Measurements from ENCODE around the gene ZNF581.

Gene ZNF581

DNA sequence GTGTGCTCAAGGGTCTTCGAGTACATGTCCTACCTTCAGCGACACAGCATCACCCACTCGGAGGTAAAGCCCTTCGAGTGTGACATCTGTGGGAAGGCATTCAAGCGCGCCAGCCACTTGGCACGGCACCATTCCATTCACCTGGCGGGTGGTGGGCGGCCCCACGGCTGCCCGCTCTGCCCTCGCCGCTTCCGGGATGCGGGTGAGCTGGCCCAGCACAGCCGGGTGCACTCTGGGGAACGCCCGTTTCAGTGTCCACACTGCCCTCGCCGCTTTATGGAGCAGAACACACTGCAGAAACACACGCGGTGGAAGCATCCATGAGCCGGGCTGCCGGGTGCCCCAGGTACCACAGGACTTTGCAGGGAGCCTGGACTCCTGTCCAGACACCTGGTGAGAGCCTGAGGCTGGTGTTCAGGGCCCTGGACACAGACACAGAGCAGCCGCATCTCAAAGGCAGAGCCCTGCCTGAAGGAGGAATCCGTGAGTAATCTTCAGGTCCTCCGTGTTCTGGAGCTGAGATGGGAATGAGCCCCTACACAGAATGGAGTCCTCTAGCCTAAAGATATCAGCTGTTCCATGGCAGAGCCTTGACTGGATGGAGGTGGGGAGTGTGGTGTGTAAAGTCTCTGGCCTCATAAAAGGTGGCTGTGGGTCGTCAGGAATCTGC lies 1.5 kb downstream of the ZNF581 start:
- no peak overlapping the region for H3K4me3 ChIP-seq (replicated peaks; ENCODE audit: insufficient read depth, low read length)
- TF ChIP-seq, protein P1, sequence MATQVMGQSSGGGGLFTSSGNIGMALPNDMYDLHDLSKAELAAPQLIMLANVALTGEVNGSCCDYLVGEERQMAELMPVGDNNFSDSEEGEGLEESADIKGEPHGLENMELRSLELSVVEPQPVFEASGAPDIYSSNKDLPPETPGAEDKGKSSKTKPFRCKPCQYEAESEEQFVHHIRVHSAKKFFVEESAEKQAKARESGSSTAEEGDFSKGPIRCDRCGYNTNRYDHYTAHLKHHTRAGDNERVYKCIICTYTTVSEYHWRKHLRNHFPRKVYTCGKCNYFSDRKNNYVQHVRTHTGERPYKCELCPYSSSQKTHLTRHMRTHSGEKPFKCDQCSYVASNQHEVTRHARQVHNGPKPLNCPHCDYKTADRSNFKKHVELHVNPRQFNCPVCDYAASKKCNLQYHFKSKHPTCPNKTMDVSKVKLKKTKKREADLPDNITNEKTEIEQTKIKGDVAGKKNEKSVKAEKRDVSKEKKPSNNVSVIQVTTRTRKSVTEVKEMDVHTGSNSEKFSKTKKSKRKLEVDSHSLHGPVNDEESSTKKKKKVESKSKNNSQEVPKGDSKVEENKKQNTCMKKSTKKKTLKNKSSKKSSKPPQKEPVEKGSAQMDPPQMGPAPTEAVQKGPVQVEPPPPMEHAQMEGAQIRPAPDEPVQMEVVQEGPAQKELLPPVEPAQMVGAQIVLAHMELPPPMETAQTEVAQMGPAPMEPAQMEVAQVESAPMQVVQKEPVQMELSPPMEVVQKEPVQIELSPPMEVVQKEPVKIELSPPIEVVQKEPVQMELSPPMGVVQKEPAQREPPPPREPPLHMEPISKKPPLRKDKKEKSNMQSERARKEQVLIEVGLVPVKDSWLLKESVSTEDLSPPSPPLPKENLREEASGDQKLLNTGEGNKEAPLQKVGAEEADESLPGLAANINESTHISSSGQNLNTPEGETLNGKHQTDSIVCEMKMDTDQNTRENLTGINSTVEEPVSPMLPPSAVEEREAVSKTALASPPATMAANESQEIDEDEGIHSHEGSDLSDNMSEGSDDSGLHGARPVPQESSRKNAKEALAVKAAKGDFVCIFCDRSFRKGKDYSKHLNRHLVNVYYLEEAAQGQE (IDR thresholded peaks at IDR 0.05; ENCODE audit: insufficient replicate concordance, low read depth) = no peak
- TF ChIP-seq GABPA (IDR thresholded peaks at IDR 0.05; ENCODE audit: low read depth) = no peak
- TF ChIP-seq, protein P2, sequence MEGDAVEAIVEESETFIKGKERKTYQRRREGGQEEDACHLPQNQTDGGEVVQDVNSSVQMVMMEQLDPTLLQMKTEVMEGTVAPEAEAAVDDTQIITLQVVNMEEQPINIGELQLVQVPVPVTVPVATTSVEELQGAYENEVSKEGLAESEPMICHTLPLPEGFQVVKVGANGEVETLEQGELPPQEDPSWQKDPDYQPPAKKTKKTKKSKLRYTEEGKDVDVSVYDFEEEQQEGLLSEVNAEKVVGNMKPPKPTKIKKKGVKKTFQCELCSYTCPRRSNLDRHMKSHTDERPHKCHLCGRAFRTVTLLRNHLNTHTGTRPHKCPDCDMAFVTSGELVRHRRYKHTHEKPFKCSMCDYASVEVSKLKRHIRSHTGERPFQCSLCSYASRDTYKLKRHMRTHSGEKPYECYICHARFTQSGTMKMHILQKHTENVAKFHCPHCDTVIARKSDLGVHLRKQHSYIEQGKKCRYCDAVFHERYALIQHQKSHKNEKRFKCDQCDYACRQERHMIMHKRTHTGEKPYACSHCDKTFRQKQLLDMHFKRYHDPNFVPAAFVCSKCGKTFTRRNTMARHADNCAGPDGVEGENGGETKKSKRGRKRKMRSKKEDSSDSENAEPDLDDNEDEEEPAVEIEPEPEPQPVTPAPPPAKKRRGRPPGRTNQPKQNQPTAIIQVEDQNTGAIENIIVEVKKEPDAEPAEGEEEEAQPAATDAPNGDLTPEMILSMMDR (IDR thresholded peaks at IDR 0.05; ENCODE audit: insufficient read depth, low read length) = no peak
- TF ChIP-seq SPI1 (IDR thresholded peaks at IDR 0.05; ENCODE audit: borderline replicate concordance, low read depth) = no peak
- TF ChIP-seq POLR2AphosphoS5 (IDR thresholded peaks at IDR 0.05; ENCODE audit: low read depth) = no peak
- no peak overlapping the region for H3K27ac ChIP-seq (replicated peaks)
- no peaks in the 10 kb centered on the region for H3K27me3 ChIP-seq (ENCODE audit: insufficient read depth, poor library complexity, severe bottlenecking)
- DNase-seq (ENCODE audit: low read depth in 1 of 2, low spot score in 1 of 2) = no peak

DNA sequence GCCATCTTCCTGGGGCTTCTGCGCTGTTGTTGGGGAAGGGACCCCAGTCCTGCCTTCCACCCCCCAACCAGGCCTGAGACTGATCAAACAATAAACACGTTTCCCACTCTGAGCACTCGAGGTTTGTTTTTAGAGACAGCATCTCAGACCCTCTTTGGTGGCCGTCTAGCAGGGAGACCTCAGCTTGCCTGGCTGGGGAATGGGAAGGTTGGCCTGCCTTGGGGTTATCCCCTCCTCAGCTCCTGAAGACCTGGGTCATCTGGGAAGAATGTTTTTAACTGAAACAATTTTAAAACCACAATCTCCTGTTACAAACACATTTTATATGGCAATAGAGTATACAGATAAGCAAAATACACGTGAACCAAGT lies 2.0 kb downstream of the ZNF581 start:
- TF ChIP-seq, protein P2 (IDR thresholded peaks at IDR 0.05; ENCODE audit: insufficient read depth, low read length) = no peak
- TF ChIP-seq SPI1 (IDR thresholded peaks at IDR 0.05; ENCODE audit: borderline replicate concordance, low read depth) = no peak
- no peak for TF ChIP-seq GABPA (IDR thresholded peaks at IDR 0.05; ENCODE audit: low read depth)
- TF ChIP-seq, protein P1 (IDR thresholded peaks at IDR 0.05; ENCODE audit: insufficient replicate concordance, low read depth) = no peak
- no peak for TF ChIP-seq POLR2AphosphoS5 (IDR thresholded peaks at IDR 0.05; ENCODE audit: low read depth)
- no peaks in the 10 kb centered on the region for H3K27me3 ChIP-seq (ENCODE audit: insufficient read depth, poor library complexity, severe bottlenecking)
- no peak overlapping the region for H3K27ac ChIP-seq (replicated peaks)
- H3K4me3 ChIP-seq (replicated peaks; ENCODE audit: insufficient read depth, low read length) = no peak overlapping the region
- no peak for DNase-seq (ENCODE audit: low read depth in 1 of 2, low spot score in 1 of 2)

DNA sequence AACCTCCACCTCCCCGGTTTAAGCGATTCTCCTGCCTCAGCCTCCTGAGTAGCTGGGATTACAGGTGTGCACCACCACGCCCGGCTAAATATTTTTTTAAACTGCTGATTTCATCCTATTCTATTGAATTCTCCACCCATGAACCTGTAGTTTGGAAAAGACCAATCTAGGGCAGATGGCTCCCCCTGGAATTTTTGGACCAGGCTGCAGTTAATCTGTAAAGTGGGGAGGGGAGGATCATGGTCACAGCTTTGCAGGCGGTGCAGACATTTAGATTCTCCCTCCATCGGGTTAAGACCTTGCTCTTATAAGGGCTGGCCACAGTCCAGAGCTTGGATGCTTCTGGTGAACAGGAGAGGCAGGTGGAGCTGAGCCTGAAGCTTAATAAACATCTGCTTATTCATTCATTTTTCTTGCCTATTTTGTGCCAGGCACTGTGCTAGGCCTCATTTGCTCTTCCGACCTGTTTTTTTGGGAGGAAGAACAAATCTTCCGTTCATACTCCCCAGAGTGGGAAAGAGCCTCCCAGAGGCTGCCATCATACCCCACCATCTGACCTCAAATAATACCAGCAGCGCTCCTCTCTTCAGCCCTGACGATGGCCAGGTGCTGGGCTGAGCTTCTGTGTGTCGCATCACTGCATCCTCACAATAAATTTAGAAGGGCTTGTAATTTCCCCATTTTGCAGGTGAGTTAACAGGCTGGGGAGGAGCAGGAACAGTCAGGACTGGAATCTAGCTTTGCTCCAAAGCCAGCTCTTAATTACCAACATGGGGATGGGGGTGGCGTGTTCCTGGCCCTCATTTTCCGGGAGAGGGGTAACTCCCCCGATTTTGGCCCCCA lies 3.7 kb downstream of the ZNF581 start:
- Histone ChIP-seq H3K4me3 (replicated peaks; ENCODE audit: insufficient read depth, low read length) (peak overlapping the region; percentile 77), H3K27me3 (ENCODE audit: insufficient read depth, poor library complexity, severe bottlenecking) (no peaks in the 10 kb centered on the region), H3K27ac (replicated peaks) (peak overlapping the region; percentile 83)
- TF ChIP-seq, protein P1 (IDR thresholded peaks at IDR 0.05; ENCODE audit: insufficient replicate concordance, low read depth) = no peak
- DNase-seq (ENCODE audit: low read depth in 1 of 2, low spot score in 1 of 2) = no peak
